HG02763 (cell line): ENCODE results near the gene DPP9.

Source experiments
- ATAC-seq: cut with Tn5 transposase; IDR thresholded peaks from one replicate; pipeline ENCODE4 v1.9.1; 2021; ENCODE audit warnings: mild to moderate bottlenecking, moderate library complexity; ENCODE audit not compliant: unreplicated experiment

Gene DPP9

GRCh38 chr19:4712771-4713170, 10.9 kb downstream of the DPP9 start:
- no peak for ATAC-seq

- no peak for ATAC-seq
These were observed 12.4 kb downstream of the DPP9 start for GRCh38 chr19:4711211-4711610.

GRCh38 chr19:4710281-4710600, 13.4 kb downstream of the DPP9 start:
- ATAC-seq: no peak

GRCh38 chr19:4709440-4710280, 14.0 kb downstream of the DPP9 start:
- ATAC-seq: no peak

GRCh38 chr19:4707956-4708650, 15.5 kb downstream of the DPP9 start:
- no peak for ATAC-seq

GRCh38 chr19:4707322-4707721, 16.3 kb downstream of the DPP9 start:
- no peak for ATAC-seq

- ATAC-seq: no peak
These were observed 18.1 kb downstream of the DPP9 start for GRCh38 chr19:4705413-4706131.

GRCh38 chr19:4704317-4704673, 19.3 kb downstream of the DPP9 start:
- no peak for ATAC-seq

- ATAC-seq: no peak
These were observed 19.8 kb downstream of the DPP9 start for GRCh38 chr19:4703671-4704316.

- ATAC-seq: no peak
These were observed 20.9 kb downstream of the DPP9 start for GRCh38 chr19:4702764-4703163.

- no peak for ATAC-seq
These were observed 22.1 kb downstream of the DPP9 start for GRCh38 chr19:4701557-4701956.

- ATAC-seq: no peak
These were observed 23.0 kb downstream of the DPP9 start for GRCh38 chr19:4700693-4700970.

GRCh38 chr19:4699826-4700692, 23.6 kb downstream of the DPP9 start:
- no peak for ATAC-seq

GRCh38 chr19:4697304-4697703, 26.3 kb downstream of the DPP9 start:
- no peak for ATAC-seq

- no peak for ATAC-seq
These were observed 28.4 kb downstream of the DPP9 start for GRCh38 chr19:4695224-4695731.

- ATAC-seq: no peak
These were observed 29.2 kb downstream of the DPP9 start for GRCh38 chr19:4694211-4694987.

- no peak for ATAC-seq
These were observed 30.0 kb downstream of the DPP9 start for GRCh38 chr19:4693471-4694121.

- no peak for ATAC-seq
These were observed 30.6 kb downstream of the DPP9 start for GRCh38 chr19:4693078-4693350.

- ATAC-seq: no peak
These were observed 31.2 kb downstream of the DPP9 start for GRCh38 chr19:4692251-4693077.
